ENCODE data around the gene RPLP2. TPM values are rescaled to one million over a fixed set of nuclear protein-coding genes. Genes with fewer than 3 reads are reported as not detected.
A peak's percentile ranks its signal among the peaks of the same experiment; 100 is the strongest.

Gene RPLP2
- total and polyA plus RNA-seq, 8 donors: 761 to 1,687 (median 1,137) TPM

- ATAC-seq: no peak
- peaks cover 28 to 44% (median 35%) of the 10 kb centered on the region in 3 donors for H3K4me1 ChIP-seq
- FAIRE-seq: no peak
- peak in 4 of 6 donors; percentile 56 to 82 (median 68) for DNase-seq
- peak overlapping the region in 3 of 4 donors; percentile 5 to 86 (median 80) for H3K4me3 ChIP-seq
- H3K9me3 ChIP-seq: no peaks in the 10 kb centered on the region
- intact Hi-C loops (cut with DNase I): no loop called here
- H3K36me3 ChIP-seq: peaks cover 0 to 10% (median 6%) of the 10 kb centered on the region in 3 donors
- peak overlapping the region; percentile 91 to 99 (median 97) for H3K27ac ChIP-seq
- TF ChIP-seq, protein P1, sequence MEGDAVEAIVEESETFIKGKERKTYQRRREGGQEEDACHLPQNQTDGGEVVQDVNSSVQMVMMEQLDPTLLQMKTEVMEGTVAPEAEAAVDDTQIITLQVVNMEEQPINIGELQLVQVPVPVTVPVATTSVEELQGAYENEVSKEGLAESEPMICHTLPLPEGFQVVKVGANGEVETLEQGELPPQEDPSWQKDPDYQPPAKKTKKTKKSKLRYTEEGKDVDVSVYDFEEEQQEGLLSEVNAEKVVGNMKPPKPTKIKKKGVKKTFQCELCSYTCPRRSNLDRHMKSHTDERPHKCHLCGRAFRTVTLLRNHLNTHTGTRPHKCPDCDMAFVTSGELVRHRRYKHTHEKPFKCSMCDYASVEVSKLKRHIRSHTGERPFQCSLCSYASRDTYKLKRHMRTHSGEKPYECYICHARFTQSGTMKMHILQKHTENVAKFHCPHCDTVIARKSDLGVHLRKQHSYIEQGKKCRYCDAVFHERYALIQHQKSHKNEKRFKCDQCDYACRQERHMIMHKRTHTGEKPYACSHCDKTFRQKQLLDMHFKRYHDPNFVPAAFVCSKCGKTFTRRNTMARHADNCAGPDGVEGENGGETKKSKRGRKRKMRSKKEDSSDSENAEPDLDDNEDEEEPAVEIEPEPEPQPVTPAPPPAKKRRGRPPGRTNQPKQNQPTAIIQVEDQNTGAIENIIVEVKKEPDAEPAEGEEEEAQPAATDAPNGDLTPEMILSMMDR (IDR thresholded peaks at IDR 0.05): no peak
- WGBS, 2 donors: 18 to 28% methylated on average over 21 to 22 of the region's 22 CpGs
- no peaks in the 10 kb centered on the region for H3K27me3 ChIP-seq
These were observed 12.0 kb downstream of the RPLP2 start for GRCh38 chr11:821512-822371.

GRCh38 chr11:823441-824291 is 13.9 kb downstream of the RPLP2 start:
- Histone ChIP-seq H3K9me3 (no peaks in the 10 kb centered on the region), H3K27ac (peak overlapping the region; percentile 88 to 97 (median 91)), H3K36me3 (peaks cover 0 to 10% (median 6%) of the 10 kb centered on the region in 3 donors), H3K4me1 (peaks cover 31 to 54% (median 33%) of the 10 kb centered on the region in 3 donors), H3K27me3 (no peaks in the 10 kb centered on the region), H3K4me3 (peak overlapping the region; percentile 12 to 80 (median 38))
- ATAC-seq (no peak), FAIRE-seq (no peak), DNase-seq (peak in 3 of 6 donors; percentile 62 to 91 (median 62))
- 42 to 45% methylated on average over 44 to 53 of the region's 53 CpGs for WGBS, 2 donors
- intact Hi-C loops (cut with DNase I): no loop called here
- TF ChIP-seq, protein P1 (IDR thresholded peaks at IDR 0.05): no peak

DNA sequence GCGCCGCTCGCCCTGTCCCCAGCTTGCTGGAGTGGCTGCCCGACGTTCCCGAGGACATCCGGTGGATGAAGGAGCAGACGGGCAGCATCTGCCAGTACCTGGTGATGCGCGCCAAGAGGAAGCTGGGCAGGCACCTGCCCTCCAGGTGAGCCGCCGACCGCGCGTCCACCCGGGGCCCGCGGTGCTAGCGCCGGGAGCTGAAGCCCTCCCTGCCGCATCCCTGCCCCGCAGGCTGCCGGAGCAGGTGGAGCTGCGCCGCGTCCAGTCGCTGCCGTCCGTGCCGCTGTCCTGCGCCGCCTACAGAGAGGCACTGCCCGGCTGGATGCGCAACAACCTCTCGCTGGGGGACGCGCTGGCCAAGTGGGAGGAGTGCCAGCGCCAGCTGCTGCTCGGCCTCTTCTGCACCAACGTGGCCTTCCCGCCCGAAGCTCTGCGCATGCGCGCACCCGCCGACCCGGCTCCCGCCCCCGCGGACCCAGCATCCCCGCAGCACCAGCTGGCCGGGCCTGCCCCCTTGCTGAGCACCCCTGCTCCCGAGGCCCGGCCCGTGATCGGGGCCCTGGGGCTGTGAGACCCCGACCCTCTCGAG is 14.6 kb downstream of the RPLP2 start:
- Histone ChIP-seq H3K4me1 (peaks cover 35 to 61% (median 40%) of the 10 kb centered on the region in 3 donors), H3K27ac (peak overlapping the region; percentile 88 to 97 (median 91)), H3K4me3 (peak overlapping the region; percentile 12 to 80 (median 38)), H3K9me3 (no peaks in the 10 kb centered on the region), H3K27me3 (no peaks in the 10 kb centered on the region), H3K36me3 (peaks cover 0 to 10% (median 6%) of the 10 kb centered on the region in 3 donors)
- DNase-seq: peak; percentile 87 to 98 (median 94)
- FAIRE-seq: no peak
- WGBS, 2 donors: 28 to 35% methylated on average over 34 to 59 of the region's 59 CpGs
- TF ChIP-seq, protein P1 (IDR thresholded peaks at IDR 0.05): no peak
- ATAC-seq: peak; percentile 14 to 45 (median 25)
- intact Hi-C loops (cut with DNase I): no loop called here

DNA sequence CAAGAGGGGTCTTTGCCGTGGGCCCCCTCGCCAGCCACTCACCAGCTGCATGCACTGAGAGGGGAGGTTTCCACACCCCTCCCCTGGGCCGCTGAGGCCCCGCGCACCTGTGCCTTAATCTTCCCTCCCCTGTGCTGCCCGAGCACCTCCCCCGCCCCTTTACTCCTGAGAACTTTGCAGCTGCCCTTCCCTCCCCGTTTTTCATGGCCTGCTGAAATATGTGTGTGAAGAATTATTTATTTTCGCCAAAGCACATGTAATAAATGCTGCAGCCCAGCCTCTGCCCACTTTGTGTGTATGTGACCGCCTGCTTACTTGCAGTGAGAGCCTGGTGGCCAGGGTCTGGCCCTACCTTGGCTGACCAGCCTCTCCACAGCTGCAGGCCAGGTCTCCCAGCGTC is 15.2 kb downstream of the RPLP2 start:
- H3K4me3 ChIP-seq: peak overlapping the region in 3 of 4 donors; percentile 35 to 80 (median 69)
- 34 to 35% methylated on average over 11 of the region's 11 CpGs for WGBS, 2 donors
- no peaks in the 10 kb centered on the region for H3K9me3 ChIP-seq
- peaks cover 37 to 61% (median 44%) of the 10 kb centered on the region in 3 donors for H3K4me1 ChIP-seq
- DNase-seq (peak; percentile 73 to 92 (median 90)), ATAC-seq (peak; percentile 21 to 44 (median 38)), FAIRE-seq (no peak)
- TF ChIP-seq, protein P1 (IDR thresholded peaks at IDR 0.05): no peak
- intact Hi-C loops (cut with DNase I): no loop called here
- H3K27me3 ChIP-seq: no peaks in the 10 kb centered on the region
- peaks cover 0 to 10% (median 6%) of the 10 kb centered on the region in 3 donors for H3K36me3 ChIP-seq
- H3K27ac ChIP-seq: peak overlapping the region; percentile 88 to 97 (median 91)

Measured in pancreas (tissue), 10 donors.